ENCODE data around the gene CAPZA1. TPM values are rescaled to one million over a fixed set of nuclear protein-coding genes. Genes with fewer than 3 reads are reported as not detected.
A peak's percentile ranks its signal among the peaks of the same experiment; 100 is the strongest.

The CAPZA1 gene
- total and polyA plus RNA-seq, 10 of the 15 experiments (the other 5 are each of a cell fraction or from before 2014, with no cell fraction given): 187 to 886 (median 278) TPM

- TF ChIP-seq RELB (IDR thresholded peaks at IDR 0.05; ENCODE audit: low read depth) (peak; percentile 25; the same call in 1 of the 2 replicates), BHLHE40 (IDR thresholded peaks at IDR 0.05; ENCODE audit: borderline replicate concordance in 1 of 2, low read depth in 2 of 2, low read length in 1 of 2) (no peak; a peak in 1 of 4 replicates), MLLT1 (IDR thresholded peaks at IDR 0.05) (peak; percentile 29; the same call in 1 of the 2 replicates), E4F1 (IDR thresholded peaks at IDR 0.05; ENCODE audit: borderline replicate concordance, partially characterized antibody) (no peak), NR2F1 (conservative IDR thresholded peaks at IDR 0.05) (peak; percentile 73; the same call in 1 of the 2 replicates), STAT1 (conservative IDR thresholded peaks at IDR 0.05) (0 out of 2 replicates have a peak, but pooled peaks have one; percentile 79), POU2F2 (IDR thresholded peaks at IDR 0.05; ENCODE audit: borderline replicate concordance, low read depth, low read length) (no peak), RUNX3 (IDR thresholded peaks at IDR 0.05; ENCODE audit: low read length) (peak; percentile 5; the same call in 1 of the 2 replicates), RAD21 (IDR thresholded peaks at IDR 0.05; ENCODE audit: insufficient read depth, low read depth, low read length) (peak; percentile 85), TCF3 (IDR thresholded peaks at IDR 0.05; ENCODE audit: borderline replicate concordance, insufficient read depth, low read depth, low read length) (0 out of 2 replicates have a peak, but pooled peaks have one; percentile 67), PRDM15 (CRISPR knock-in tag; IDR thresholded peaks at IDR 0.05) (no peak), RELA (IDR thresholded peaks at IDR 0.05; ENCODE audit: borderline replicate concordance, partially characterized antibody) (peak; percentile 53), ZNF217 (IDR thresholded peaks at IDR 0.05) (0 out of 2 replicates have a peak, but pooled peaks have one; percentile 36), IRF5 (IDR thresholded peaks at IDR 0.05; ENCODE audit: borderline replicate concordance) (no peak), IKZF1 (conservative IDR thresholded peaks at IDR 0.05) (peak; percentile 94), TCF12 (IDR thresholded peaks at IDR 0.05; ENCODE audit: low read depth, low read length) (no peak), ZNF207 (IDR thresholded peaks at IDR 0.05; ENCODE audit: borderline replicate concordance) (peak; percentile 43; the same call in 1 of the 2 replicates)
Measured at GRCh38 chr1:112707221-112708001, 87.8 kb downstream of the CAPZA1 start (continued).
